CD8-positive, alpha-beta memory T cell (primary cell): ENCODE results near the gene KIR3DL2. TPM values are rescaled to one million over a fixed set of nuclear protein-coding genes. Genes with fewer than 3 reads are reported as not detected.
"Not testable (repeated sequence)": the region's sequence is repeated elsewhere in the genome, so short reads cannot be mapped to it uniquely, and the experiment has no call there.

Experiments used
- CTCF ChIA-PET: fragments of 350-600 bp; sonication (Branson Sonifier 250); formaldehyde crosslinking; loops from one replicate; lab custom pipeline; 2021; ENCODE audit warnings: antibody characterized with exemption; lab: Charles Lee
- POLR2A ChIA-PET: fragments of 350-600 bp; sonication (Branson Sonifier 250); formaldehyde crosslinking; loops from one replicate; lab custom pipeline; 2021; ENCODE audit warnings: antibody characterized with exemption; lab: Charles Lee
- DNase-seq, 5 donors: peaks; one replicate each; pipeline versions ENCODE4 v3.0.0 to v3.0.0-alpha.2; 2020 to 2022; ENCODE audit warnings: mixed read lengths in 1 of 5
- H3K27ac ChIP-seq: one replicate; pipeline ENCODE4 v1.7.0; 2013; ENCODE audit warnings: low read depth, mild to moderate bottlenecking, low read length, moderate library complexity
- H3K27me3 ChIP-seq: 2 replicates; pipeline ENCODE4 v1.7.0; 2013; ENCODE audit warnings: low read length, mild to moderate bottlenecking; ENCODE audit not compliant: insufficient read depth, poor library complexity, severe bottlenecking
- H3K36me3 ChIP-seq: 2 replicates; pipeline ENCODE4 v1.7.0; 2013; ENCODE audit warnings: mild to moderate bottlenecking, low read length, moderate library complexity; ENCODE audit not compliant: insufficient read depth
- H3K4me1 ChIP-seq: 2 replicates; pipeline ENCODE4 v1.7.0; 2013; ENCODE audit warnings: mild to moderate bottlenecking, low read length, moderate library complexity; ENCODE audit not compliant: insufficient read depth
- H3K4me3 ChIP-seq: 2 replicates; pipeline ENCODE4 v1.7.0; 2013; ENCODE audit warnings: mild to moderate bottlenecking, low read length
- H3K9me3 ChIP-seq: 2 replicates; pipeline ENCODE4 v1.7.0; 2013; ENCODE audit warnings: mild to moderate bottlenecking, low read length
- H3K27ac Mint-ChIP-seq, 8 donors: one replicate each; pipeline ENCODE4 v1.8.0; 2020 to 2021; ENCODE audit warnings: mixed read lengths in 8 of 8, mild to moderate bottlenecking in 6 of 8, inconsistent platforms in 3 of 8, moderate library complexity in 3 of 8
- H3K27me3 Mint-ChIP-seq, 2 donors: one replicate each; pipeline ENCODE4 v1.8.0; 2020 to 2021; ENCODE audit warnings: mixed read lengths in 2 of 2, mild to moderate bottlenecking in 1 of 2, moderate library complexity in 1 of 2
- H3K36me3 Mint-ChIP-seq, 3 donors: one replicate each; pipeline ENCODE4 v1.8.0; 2020 to 2021; ENCODE audit warnings: mixed read lengths in 3 of 3, inconsistent platforms in 1 of 3, mild to moderate bottlenecking in 1 of 3
- H3K4me1 Mint-ChIP-seq, 3 donors: one replicate each; pipeline ENCODE4 v1.8.0; 2020 to 2021; ENCODE audit warnings: mixed read lengths in 3 of 3, inconsistent platforms in 1 of 3, mild to moderate bottlenecking in 1 of 3
- H3K4me3 Mint-ChIP-seq, 7 donors: one replicate each; pipeline ENCODE4 v1.8.0; 2020 to 2021; ENCODE audit warnings: mixed read lengths in 7 of 7, mild to moderate bottlenecking in 6 of 7, moderate library complexity in 4 of 7, inconsistent platforms in 2 of 7
- H3K9me3 Mint-ChIP-seq, 5 donors: one replicate each; pipeline ENCODE4 v1.8.0; 2020 to 2022; ENCODE audit warnings: mixed read lengths in 5 of 5, mild to moderate bottlenecking in 3 of 5, moderate library complexity in 2 of 5, inconsistent platforms in 1 of 5
- polyA plus RNA-seq: library from polyadenylated mRNA; unstranded; fragments of 300-500 nt; fragmentation: Illumina TruSeq; gene quantifications from one replicate; pipeline ENCODE4 v1.2.3, GENCODE V29; 2021
- total RNA-seq, 2 experiments: library from RNA; stranded (reverse); gene quantifications; one replicate each; pipeline ENCODE4 v1.2.3, GENCODE V29; 2021

The KIR3DL2 gene
- total and polyA plus RNA-seq, 3 experiments from 2014 or later = 0.27 to 16.8 (median 0.28) TPM

- H3K4me1 ChIP-seq = no peaks in the 10 kb centered on the region
- Mint-ChIP-seq H3K4me1 (peaks cover 0 to 6% (median 0%) of the 10 kb centered on the region in 3 donors), H3K9me3 (peaks cover 0 to 3% (median 0%) of the 10 kb centered on the region in 5 donors), H3K27me3 (peaks cover 8 to 12% of the 10 kb centered on the region in 2 donors), H3K27ac (peak within 1 kb of the TSS in 6 of 8 donors; percentile 38 to 90 (median 70)), H3K36me3 (no peaks in the 10 kb centered on the region), H3K4me3 (peak within 1 kb of the TSS in 6 of 7 donors; percentile 30 to 88 (median 62))
- peak in 1 of 5 donors; percentile 18 for DNase-seq
- ChIA-PET POLR2A (no interaction called here), CTCF (no interaction called here)
- H3K4me3 ChIP-seq = no peak within 1 kb of the TSS
- no peaks in the 10 kb centered on the region for H3K36me3 ChIP-seq
- peak within 1 kb of the TSS; percentile 60 for H3K27ac ChIP-seq
- no peaks in the 10 kb centered on the region for H3K27me3 ChIP-seq
- H3K9me3 ChIP-seq = no peaks in the 10 kb centered on the region
These were observed 55.7 kb downstream of the KIR3DL2 start, which contains the start of gene NCR1 for GRCh38 chr19:54905803-54906511. Gene NCR1, plus strand, starts transcription at chr19:54906148. Its CDS starts 40 bp downstream, at chr19:54906188.

DNA sequence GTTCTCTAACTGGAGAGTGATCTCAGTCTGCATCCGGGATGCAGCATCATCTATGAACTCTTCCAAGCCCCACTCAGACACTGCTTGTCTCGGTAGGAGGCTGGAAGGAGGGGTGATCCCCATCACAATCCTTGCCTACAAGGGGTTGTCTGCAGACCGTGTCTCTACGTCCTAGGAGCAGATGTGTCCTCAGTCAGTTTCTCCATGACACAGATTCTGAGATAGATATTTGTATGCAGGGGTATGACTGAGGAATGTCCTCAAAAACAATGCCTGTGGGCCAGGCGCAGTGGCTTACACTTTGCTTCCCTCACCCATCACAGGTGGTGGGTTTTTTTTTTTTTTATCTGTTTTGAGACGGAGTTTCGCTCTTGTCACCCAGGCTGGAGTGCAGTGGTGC, 56.6 kb downstream of the KIR3DL2 start:
- peak overlapping the region in 1 of 8 donors; percentile 63 for H3K27ac Mint-ChIP-seq
- Histone ChIP-seq H3K9me3 (no peaks in the 10 kb centered on the region), H3K27me3 (no peaks in the 10 kb centered on the region), H3K27ac (peak overlapping the region; percentile 60), H3K36me3 (no peaks in the 10 kb centered on the region), H3K4me3 (no peak overlapping the region), H3K4me1 (no peaks in the 10 kb centered on the region)
- H3K4me1 Mint-ChIP-seq = peaks cover 0 to 6% (median 0%) of the 10 kb centered on the region in 3 donors
- H3K36me3 Mint-ChIP-seq = no peaks in the 10 kb centered on the region
- DNase-seq = no peak
- peaks cover 0 to 2% (median 0%) of the 10 kb centered on the region in 5 donors for H3K9me3 Mint-ChIP-seq
- H3K4me3 Mint-ChIP-seq = peak overlapping the region in 4 of 7 donors; percentile 61 to 79 (median 68)
- CTCF ChIA-PET = no interaction called here
- peaks cover 8 to 12% of the 10 kb centered on the region in 2 donors for H3K27me3 Mint-ChIP-seq
- POLR2A ChIA-PET = no interaction called here

DNA sequence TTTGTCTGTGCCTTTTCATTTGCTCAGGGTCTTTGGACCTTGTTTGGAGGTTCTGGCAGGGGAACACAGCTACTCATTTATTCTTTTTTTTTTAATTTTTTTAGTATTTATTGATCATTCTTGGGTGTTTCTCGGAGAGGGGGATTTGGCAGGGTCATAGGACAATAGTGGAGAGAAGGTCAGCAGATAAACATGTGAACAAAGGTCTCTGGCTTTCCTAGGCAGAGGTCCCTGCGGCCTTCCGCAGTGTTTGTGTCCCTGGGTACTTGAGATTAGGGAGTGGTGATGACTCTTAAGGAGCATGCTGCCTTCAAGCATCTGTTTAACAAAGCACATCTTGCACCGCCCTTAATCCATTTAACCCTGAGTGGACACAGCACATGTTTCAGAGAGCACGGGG, 57.7 kb downstream of the KIR3DL2 start:
- H3K9me3 Mint-ChIP-seq, H3K4me3 ChIP-seq, H3K4me3 Mint-ChIP-seq, DNase-seq, H3K9me3 ChIP-seq, H3K4me1 ChIP-seq, POLR2A ChIA-PET, H3K27me3 ChIP-seq, H3K27ac ChIP-seq, CTCF ChIA-PET, H3K27ac Mint-ChIP-seq, H3K36me3 ChIP-seq, H3K4me1 Mint-ChIP-seq, H3K36me3 Mint-ChIP-seq: not testable (repeated sequence)
- peaks cover 11 to 15% of the 10 kb centered on the region in 2 donors for H3K27me3 Mint-ChIP-seq

Other genes starting within 250 kb of the KIR3DL2 start
- 1 to 10 TPM; 1.0 to 1.3 TPM for gene LILRB1, start 220.0 kb upstream of the KIR3DL2 start, total RNA-seq
- gene LILRB1, start 220.0 kb upstream of the KIR3DL2 start, polyA plus RNA-seq = 3.9 TPM
- gene LILRB4, start 187.5 kb upstream of the KIR3DL2 start, total RNA-seq = under 1 TPM; 0.44 to 0.69 TPM
- gene LILRB4, start 187.5 kb upstream of the KIR3DL2 start, polyA plus RNA-seq = not detected
- not detected for gene KIR3DL3, start 126.0 kb upstream of the KIR3DL2 start, total RNA-seq
- 0.63 TPM for gene KIR3DL3, start 126.0 kb upstream of the KIR3DL2 start, polyA plus RNA-seq
- under 1 TPM in 1 of 2 experiments, not detected in 1; 0.29 TPM for gene KIR2DL3, start 111.9 kb upstream of the KIR3DL2 start, total RNA-seq
- 5.2 TPM for gene KIR2DL3, start 111.9 kb upstream of the KIR3DL2 start, polyA plus RNA-seq
- under 1 TPM in 1 of 2 experiments, not detected in 1; 0.13 TPM for gene KIR2DL1, start 80.7 kb upstream of the KIR3DL2 start, total RNA-seq
- 3.1 TPM for gene KIR2DL1, start 80.7 kb upstream of the KIR3DL2 start, polyA plus RNA-seq
- not detected for gene KIR2DL4, start 46.8 kb upstream of the KIR3DL2 start, total RNA-seq
- gene KIR2DL4, start 46.8 kb upstream of the KIR3DL2 start, polyA plus RNA-seq = 0.79 TPM
- gene KIR3DL1, start 34.0 kb upstream of the KIR3DL2 start, total RNA-seq = under 1 TPM; 0.11 to 0.28 TPM
- gene KIR3DL1, start 34.0 kb upstream of the KIR3DL2 start, polyA plus RNA-seq = 11.9 TPM
- gene KIR2DS4, start 17.8 kb upstream of the KIR3DL2 start, total RNA-seq = not detected
- 14.5 TPM for gene KIR2DS4, start 17.8 kb upstream of the KIR3DL2 start, polyA plus RNA-seq
- not detected for gene FCAR, start 23.8 kb downstream of the KIR3DL2 start, total RNA-seq
- gene FCAR, start 23.8 kb downstream of the KIR3DL2 start, polyA plus RNA-seq = not detected
- under 1 TPM in 1 of 2 experiments, not detected in 1; 0.31 TPM for gene NCR1, start 55.7 kb downstream of the KIR3DL2 start, total RNA-seq
- 2.8 TPM for gene NCR1, start 55.7 kb downstream of the KIR3DL2 start, polyA plus RNA-seq
- not detected for gene NLRP7, start 97.1 kb downstream of the KIR3DL2 start, total RNA-seq
- gene NLRP7, start 97.1 kb downstream of the KIR3DL2 start, polyA plus RNA-seq = not detected
- gene NLRP2, start 115.9 kb downstream of the KIR3DL2 start, total RNA-seq = 10 to 100 TPM; 10.2 to 12.7 TPM
- 5.6 TPM for gene NLRP2, start 115.9 kb downstream of the KIR3DL2 start, polyA plus RNA-seq
- not detected for gene GP6, start 187.8 kb downstream of the KIR3DL2 start, total RNA-seq
- gene GP6, start 187.8 kb downstream of the KIR3DL2 start, polyA plus RNA-seq = 0.21 TPM
- gene RDH13, start 212.7 kb downstream of the KIR3DL2 start, total RNA-seq = 10 to 100 TPM; 21.4 to 22.2 TPM
- 15.8 TPM for gene RDH13, start 212.7 kb downstream of the KIR3DL2 start, polyA plus RNA-seq
- gene EPS8L1, start 225.4 kb downstream of the KIR3DL2 start, total RNA-seq = under 1 TPM; 0.27 to 0.74 TPM
- 0.28 TPM for gene EPS8L1, start 225.4 kb downstream of the KIR3DL2 start, polyA plus RNA-seq